NK-92 (cell line): ENCODE data around the gene PEX5L.

Experiments
- DNase-seq: peaks from one replicate; lab custom pipeline; 2025; ENCODE audit not compliant: unreplicated experiment; lab: John Stamatoyannopoulos, UW

PEX5L gene

GRCh38 chr3:179957264-179957845 lies 79.4 kb downstream of the PEX5L start:
- no peak for DNase-seq

GRCh38 chr3:179956416-179956830 lies 80.3 kb downstream of the PEX5L start:
- DNase-seq: no peak

GRCh38 chr3:179955809-179956208 lies 80.9 kb downstream of the PEX5L start:
- no peak for DNase-seq

- DNase-seq: no peak
These were observed 81.5 kb downstream of the PEX5L start for GRCh38 chr3:179955286-179955685.

DNA sequence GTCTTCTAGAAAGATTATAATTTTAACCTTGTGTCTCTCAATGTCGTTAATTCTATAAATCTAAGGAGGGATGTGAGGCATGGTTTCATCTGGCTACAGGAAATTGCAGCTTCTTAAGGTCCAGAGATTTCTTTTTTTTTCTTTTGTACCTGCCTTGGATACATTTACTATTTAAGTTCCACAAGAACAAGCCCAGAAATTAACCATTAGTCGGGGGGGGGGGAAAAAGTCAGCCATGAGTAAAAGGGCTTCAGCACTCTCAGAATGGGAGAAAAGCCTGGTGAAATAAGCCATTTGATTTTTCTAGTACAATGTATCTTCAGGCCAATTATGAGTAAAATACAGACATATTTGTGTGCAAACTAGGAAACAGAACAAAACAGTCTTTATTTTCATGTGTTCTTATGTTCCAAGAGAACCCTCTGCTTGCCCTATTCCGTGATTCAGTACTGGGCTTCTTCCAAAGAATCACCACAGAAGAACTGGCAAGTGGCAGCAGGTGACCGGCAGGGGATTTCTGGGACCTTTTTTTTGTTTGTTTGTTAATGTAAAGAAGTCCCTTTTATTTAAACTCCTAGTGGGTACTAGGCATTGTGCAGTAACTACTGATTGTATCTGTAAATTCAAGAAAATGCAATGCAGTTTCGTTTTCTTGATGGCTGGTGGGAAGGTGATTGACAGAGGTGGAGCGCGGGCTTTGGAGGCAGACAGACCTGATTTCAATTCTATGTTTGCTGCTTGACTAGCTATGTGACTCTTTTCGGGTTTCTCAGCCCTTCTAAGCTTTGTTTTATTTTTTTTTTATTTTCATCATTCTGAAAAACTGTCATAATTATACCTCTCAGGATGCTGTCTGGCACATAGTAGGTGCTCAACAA lies 82.5 kb downstream of the PEX5L start:
- DNase-seq: no peak

- no peak for DNase-seq
These were observed 85.9 kb downstream of the PEX5L start for GRCh38 chr3:179950840-179951239.

- no peak for DNase-seq
These were observed 86.9 kb downstream of the PEX5L start for GRCh38 chr3:179949869-179950268.

GRCh38 chr3:179949412-179949811 lies 87.3 kb downstream of the PEX5L start:
- DNase-seq: no peak

DNA sequence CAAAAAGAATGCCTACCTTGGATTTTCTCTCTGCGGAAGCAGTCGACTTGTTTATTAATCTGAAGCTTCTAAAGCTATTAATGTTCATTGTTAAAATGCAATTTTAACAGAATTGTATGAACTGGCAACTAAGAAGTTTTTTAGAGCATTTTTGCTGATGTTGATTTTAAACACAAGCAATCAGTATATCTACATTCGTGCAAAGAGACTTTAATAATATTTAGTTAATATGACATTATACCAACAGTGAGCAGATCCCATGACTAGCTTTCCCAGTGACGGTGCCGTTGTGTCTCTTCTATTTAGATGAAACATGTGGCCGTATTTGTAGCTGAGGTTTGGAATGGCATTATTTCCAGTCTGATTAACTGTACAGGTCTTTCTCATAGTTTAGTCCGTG lies 88.0 kb downstream of the PEX5L start:
- no peak for DNase-seq

- DNase-seq: no peak
These were observed 91.2 kb downstream of the PEX5L start for GRCh38 chr3:179945569-179945968.

DNA sequence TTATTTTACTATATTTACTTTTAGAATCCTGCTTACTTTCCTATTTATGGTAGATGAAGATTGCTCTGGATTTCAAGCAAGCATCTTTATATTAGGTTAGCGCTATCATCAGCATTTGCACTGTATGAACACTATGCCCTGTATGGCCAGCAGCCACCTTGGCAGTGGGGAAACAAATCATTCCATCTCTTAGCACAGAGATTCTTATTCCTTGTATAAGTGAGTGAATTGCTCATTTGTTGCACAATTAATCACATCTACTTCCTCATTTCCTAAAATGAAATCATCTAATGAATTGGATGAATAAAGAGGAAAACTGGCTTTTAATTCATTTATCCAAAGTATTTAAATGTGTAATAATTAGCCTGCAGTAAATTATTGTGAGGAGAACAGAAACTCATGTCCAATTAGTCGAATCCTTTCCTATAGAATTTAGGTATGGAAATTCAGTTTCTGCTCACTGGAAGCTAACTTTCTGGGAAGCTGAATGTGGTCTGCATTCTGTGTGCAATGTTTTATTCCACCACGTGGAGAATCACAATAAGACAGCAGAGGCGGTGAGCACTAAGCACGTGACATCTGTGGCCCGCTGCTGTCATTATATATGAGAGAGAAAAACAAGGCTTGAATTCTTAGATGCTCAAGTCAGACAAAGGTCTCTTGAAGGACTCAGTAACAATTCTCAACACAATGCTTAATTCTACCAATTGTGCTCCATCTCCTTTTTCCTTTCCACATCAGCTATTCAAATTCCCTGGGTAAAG lies 93.4 kb downstream of the PEX5L start:
- DNase-seq: no peak

- DNase-seq: no peak
These were observed 94.1 kb downstream of the PEX5L start for GRCh38 chr3:179942553-179943075.

DNA sequence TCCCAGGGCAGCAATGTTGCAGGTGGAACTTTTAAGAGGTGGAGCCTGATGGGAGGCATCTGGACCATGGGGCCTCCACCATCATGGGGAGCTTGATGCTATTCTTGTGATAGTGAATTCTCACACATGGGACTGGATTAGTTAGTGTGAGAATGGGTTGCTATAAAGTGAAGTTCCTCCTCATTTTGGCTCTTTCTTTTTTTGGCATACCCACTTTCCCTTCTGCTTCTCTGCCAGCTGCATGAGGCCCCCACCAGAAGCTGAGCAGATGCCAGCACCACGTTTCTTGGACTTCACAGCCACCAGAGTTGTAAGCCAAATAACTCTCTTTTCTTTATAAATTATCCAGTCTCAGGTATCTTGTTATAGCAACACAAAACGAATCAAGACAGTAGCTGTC lies 101.0 kb downstream of the PEX5L start:
- DNase-seq: no peak

DNA sequence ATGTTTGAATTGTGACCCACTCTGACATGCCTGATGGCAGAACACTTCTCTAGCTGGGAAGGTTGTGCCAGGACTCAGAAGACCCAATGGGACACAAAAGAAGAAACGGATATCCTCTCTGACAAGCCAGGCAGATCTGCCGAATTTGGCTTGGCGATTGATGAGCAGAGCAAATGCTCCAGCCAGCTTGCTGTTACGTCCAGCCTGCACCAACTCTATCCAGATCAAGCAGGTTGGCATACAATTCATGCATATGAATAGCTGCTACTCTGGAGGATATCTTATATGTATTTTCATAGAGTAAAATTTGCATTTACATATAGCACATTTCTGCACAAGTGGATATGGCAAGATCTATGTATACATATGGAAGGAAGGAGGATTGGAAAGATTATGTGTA lies 102.8 kb downstream of the PEX5L start:
- DNase-seq: no peak

- no peak for DNase-seq
These were observed 103.7 kb downstream of the PEX5L start for GRCh38 chr3:179933080-179933479.

GRCh38 chr3:179932674-179933073 lies 104.1 kb downstream of the PEX5L start:
- no peak for DNase-seq

- DNase-seq: no peak
These were observed 107.6 kb downstream of the PEX5L start for GRCh38 chr3:179929091-179929529.

DNA sequence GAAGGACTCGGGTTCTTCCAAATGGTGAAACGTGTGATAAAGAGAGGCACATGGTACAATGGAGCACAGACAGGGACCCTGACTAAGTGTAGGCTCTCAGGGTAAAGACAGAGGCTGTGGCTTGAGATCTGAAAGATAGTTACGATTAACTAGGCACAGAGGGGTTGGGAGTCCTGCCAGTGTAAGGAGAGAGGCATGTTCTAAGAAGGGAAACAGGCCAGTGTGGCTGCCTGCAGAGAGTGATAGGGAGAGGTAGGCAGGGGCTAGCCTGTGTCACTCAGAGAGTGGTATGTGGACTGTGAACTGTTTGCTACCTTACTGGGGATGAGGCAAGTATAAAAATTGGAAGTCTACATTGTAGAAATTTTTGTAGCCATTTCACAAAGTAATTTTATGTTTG lies 109.5 kb downstream of the PEX5L start:
- no peak for DNase-seq

DNA sequence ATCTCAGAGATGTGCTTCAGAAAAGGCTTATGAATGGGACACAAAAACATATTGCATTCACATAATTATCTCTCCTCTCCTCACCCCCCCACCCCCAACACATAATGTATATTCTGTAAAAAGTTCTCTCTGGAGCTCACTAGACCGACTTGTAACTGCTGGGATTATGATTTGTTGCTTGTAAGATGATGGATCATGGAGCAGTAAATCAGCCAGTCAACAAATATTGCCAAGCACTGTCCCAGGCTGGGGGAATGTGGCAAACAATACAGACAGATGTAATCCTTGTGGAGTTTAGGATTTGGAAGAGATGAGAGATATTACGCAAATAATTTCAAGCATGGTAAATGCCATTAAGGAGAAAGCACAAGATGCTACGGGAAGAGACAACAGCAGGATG lies 114.8 kb downstream of the PEX5L start:
- no peak for DNase-seq

DNA sequence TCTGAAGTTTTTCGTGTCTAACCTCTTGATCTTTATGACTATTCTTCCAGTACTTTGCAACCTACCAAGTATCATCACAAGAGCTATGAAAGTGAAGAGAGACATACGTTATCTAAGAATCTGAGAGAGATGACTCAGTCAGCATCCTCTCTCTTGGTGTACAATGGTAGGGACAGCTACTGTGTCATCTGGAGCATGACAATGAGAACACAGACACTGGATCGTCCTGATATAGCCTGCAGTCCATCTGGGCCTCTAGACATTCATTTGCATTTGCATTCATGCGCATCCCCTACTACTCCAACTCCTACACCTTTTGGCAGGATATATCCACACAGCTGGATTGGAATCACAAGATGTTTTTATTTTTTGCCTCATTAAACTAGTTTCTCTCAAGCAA lies 115.2 kb downstream of the PEX5L start:
- no peak for DNase-seq

DNA sequence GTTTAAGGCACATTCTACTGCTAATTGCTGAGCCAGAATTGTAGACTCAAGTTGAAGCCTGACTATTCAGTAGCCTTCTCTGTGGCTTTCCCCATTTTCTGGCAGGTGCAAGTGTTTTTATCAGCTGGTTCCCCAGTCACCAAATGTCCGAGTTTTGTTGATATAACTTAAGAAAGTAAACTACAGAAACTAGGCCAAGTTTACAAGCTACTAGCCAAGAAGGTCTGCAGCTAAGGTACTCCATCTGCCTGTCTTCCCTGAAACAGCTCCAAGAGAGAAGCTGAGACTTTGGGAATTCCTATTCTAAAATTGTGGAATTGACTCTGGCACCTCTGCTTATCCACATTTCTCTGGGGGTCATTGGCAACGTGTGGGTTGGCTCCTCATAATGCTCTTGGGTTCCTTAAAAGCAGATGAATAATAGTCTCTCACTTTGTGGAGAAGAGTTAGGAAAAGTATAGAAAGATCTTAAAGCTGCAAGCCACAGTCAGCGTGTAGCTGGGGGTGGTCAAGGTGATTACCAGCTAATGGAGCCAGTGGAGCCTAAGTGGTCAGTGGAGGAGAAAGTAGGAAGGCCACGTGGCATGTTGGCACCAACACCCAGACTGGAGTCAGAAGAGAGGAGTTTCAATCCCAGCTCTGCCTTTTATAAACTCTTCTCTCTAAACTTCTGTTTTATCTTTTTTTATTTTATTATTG lies 128.8 kb downstream of the PEX5L start:
- DNase-seq: no peak
